ENCODE measurements around the gene NEMP2.
"Not testable (repeated sequence)": the region's sequence is repeated elsewhere in the genome, so short reads cannot be mapped to it uniquely, and the experiment has no call there.

DNA sequence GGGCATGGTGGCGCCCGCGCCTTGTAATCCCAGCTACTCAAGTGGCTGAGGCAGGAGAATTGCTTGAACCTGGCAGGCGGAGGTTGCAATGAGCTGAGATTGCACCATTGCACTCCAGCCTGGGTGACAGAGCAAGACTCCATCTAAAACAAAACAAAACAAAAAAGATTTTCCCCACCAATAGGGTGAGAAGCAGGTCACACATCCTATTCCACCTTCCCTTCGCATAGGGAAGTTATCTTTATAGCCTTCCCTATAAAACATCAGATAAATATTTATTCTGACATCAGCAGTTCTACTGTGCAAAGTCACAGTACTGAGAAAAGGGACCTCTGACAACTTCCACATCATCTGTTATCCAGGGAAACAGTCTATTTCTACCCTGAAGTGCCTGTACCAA, 24.6 kb downstream of the NEMP2 start:
- not testable (repeated sequence) for TF ChIP-seq CTCF (IDR thresholded peaks at IDR 0.05; ENCODE audit: poor library complexity, severe bottlenecking); EZH2 (IDR thresholded peaks at IDR 0.05; ENCODE audit: borderline replicate concordance, insufficient read depth, low read length, poor library complexity, severe bottlenecking); MXI1 (conservative IDR thresholded peaks at IDR 0.05; ENCODE audit: poor library complexity, severe bottlenecking); RAD21 (conservative IDR thresholded peaks at IDR 0.05); EP300 (conservative IDR thresholded peaks at IDR 0.05; ENCODE audit: poor library complexity, severe bottlenecking); POLR2AphosphoS5 (IDR thresholded peaks at IDR 0.05); SMC3 (conservative IDR thresholded peaks at IDR 0.05; ENCODE audit: poor library complexity)
- TF ChIP-seq, protein P1, sequence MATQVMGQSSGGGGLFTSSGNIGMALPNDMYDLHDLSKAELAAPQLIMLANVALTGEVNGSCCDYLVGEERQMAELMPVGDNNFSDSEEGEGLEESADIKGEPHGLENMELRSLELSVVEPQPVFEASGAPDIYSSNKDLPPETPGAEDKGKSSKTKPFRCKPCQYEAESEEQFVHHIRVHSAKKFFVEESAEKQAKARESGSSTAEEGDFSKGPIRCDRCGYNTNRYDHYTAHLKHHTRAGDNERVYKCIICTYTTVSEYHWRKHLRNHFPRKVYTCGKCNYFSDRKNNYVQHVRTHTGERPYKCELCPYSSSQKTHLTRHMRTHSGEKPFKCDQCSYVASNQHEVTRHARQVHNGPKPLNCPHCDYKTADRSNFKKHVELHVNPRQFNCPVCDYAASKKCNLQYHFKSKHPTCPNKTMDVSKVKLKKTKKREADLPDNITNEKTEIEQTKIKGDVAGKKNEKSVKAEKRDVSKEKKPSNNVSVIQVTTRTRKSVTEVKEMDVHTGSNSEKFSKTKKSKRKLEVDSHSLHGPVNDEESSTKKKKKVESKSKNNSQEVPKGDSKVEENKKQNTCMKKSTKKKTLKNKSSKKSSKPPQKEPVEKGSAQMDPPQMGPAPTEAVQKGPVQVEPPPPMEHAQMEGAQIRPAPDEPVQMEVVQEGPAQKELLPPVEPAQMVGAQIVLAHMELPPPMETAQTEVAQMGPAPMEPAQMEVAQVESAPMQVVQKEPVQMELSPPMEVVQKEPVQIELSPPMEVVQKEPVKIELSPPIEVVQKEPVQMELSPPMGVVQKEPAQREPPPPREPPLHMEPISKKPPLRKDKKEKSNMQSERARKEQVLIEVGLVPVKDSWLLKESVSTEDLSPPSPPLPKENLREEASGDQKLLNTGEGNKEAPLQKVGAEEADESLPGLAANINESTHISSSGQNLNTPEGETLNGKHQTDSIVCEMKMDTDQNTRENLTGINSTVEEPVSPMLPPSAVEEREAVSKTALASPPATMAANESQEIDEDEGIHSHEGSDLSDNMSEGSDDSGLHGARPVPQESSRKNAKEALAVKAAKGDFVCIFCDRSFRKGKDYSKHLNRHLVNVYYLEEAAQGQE (IDR thresholded peaks at IDR 0.05; ENCODE audit: borderline replicate concordance) = not testable (repeated sequence)
